Central memory CD8-positive, alpha-beta T cell (primary cell): Measurements from ENCODE around the gene GAS7.
"Not testable (repeated sequence)": the region's sequence is repeated elsewhere in the genome, so short reads cannot be mapped to it uniquely, and the experiment has no call there.

ENCODE experiments used
- ATAC-seq: fragments of 150-1000 bp; cut with Tn5 transposase; replicated peaks from 2 replicates; pipeline ENCODE4 v1.10.0; 2022; ENCODE audit warnings: mild to moderate bottlenecking, moderate FRiP score, moderate number of reproducible peaks; ENCODE audit not compliant: poor library complexity, severe bottlenecking; ENCODE audit errors: extremely low read depth
- DNase-seq, 2 donors: peaks; one replicate each; pipeline ENCODE4 v3.0.0; 2021; ENCODE audit warnings: low spot score in 2 of 2
- H3K27ac Mint-ChIP-seq: one replicate; pipeline ENCODE4 v1.8.0; 2022; ENCODE audit warnings: low read depth, mild to moderate bottlenecking, moderate library complexity, mixed read lengths
- H3K27me3 Mint-ChIP-seq: one replicate; pipeline ENCODE4 v1.8.0; 2022; ENCODE audit warnings: mixed read lengths
- H3K36me3 Mint-ChIP-seq: one replicate; pipeline ENCODE4 v1.8.0; 2022; ENCODE audit warnings: mild to moderate bottlenecking, moderate library complexity, mixed read lengths; ENCODE audit not compliant: insufficient read depth
- H3K4me1 Mint-ChIP-seq: one replicate; pipeline ENCODE4 v1.8.0; 2022; ENCODE audit warnings: mixed read lengths
- H3K4me3 Mint-ChIP-seq: one replicate; pipeline ENCODE4 v1.8.0; 2022; ENCODE audit warnings: mild to moderate bottlenecking, moderate library complexity, mixed read lengths
- H3K9me3 Mint-ChIP-seq: one replicate; pipeline ENCODE4 v1.8.0; 2022; ENCODE audit warnings: mixed read lengths

Gene GAS7

DNA sequence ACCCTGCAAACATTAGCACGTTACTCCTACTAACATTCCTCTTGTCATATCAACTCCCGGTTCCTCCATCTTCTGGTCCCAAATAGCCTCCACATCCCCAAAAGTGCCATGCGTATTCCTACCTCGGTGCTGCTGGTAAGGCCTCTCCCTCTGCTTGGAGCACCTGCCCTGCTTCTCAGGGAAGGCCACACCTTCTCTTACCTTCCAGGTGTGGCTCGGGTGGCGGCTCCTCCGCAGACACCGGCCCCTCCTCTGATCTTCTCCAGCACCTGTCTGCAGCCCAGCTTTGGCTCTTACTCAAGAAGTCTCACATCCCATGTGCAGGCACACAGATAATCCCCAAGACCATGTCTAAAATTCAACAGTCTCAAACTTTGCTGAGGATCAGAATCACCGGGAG lies 92.3 kb downstream of the GAS7 start:
- Mint-ChIP-seq H3K27ac (no peak overlapping the region), H3K36me3 (no peaks in the 10 kb centered on the region), H3K27me3 (no peaks in the 10 kb centered on the region), H3K4me3 (no peak overlapping the region), H3K4me1 (peaks cover 43% of the 10 kb centered on the region), H3K9me3 (no peaks in the 10 kb centered on the region)
- DNase-seq (no peak), ATAC-seq (no peak)

DNA sequence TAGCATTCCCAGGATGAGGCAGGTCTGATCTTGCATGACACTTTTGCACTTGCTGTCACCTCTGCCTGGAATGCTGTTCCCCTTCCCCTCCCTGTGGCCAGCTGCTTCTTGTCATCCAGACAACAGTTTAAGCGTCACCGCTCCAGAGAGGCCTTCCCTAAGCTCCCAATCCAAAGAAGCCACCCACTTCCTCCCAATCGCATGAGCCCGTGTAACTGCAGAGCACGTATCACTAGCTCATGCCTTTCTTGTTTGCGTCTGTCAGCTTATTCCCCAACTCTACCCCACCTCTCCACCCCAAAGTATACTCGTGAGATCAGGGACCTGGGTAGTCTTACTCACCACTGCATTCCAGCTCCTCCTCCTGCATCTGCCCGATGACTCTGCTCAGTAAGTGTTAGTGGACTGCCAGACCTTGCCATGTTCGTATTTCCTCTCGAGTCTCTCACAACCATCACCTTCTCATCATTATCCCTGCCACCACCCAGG lies 92.8 kb downstream of the GAS7 start:
- DNase-seq, result no peak

DNA sequence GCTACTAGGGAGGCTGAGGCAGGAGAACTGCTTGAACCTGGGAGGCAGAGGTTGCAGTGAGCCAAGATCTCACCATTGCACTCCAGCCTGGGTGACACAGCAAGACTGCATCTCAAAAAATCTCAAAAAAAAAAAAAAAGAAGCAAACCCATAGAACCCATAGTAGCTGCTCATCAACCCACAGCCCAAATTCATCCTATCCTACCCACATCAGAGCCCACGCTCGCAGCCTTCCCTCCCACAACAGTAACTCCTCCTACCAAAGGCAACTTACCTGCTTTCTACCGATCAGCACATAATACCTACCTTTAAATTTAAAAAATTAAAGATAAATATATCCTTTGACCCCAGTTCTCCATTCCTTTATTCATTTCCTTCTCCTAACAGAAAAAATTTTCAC lies 94.7 kb downstream of the GAS7 start:
- no peaks in the 10 kb centered on the region for H3K36me3 Mint-ChIP-seq
- DNase-seq (no peak), ATAC-seq (no peak)
- H3K27ac Mint-ChIP-seq, result no peak overlapping the region
- no peak overlapping the region for H3K4me3 Mint-ChIP-seq
- no peaks in the 10 kb centered on the region for H3K27me3 Mint-ChIP-seq
- H3K4me1 Mint-ChIP-seq, result peaks cover 41% of the 10 kb centered on the region
- no peaks in the 10 kb centered on the region for H3K9me3 Mint-ChIP-seq

More for the DNA sequence above, 92.8 kb downstream of the GAS7 start:
- H3K4me3 Mint-ChIP-seq, result no peak overlapping the region
- no peak for ATAC-seq
- H3K4me1 Mint-ChIP-seq, result peaks cover 43% of the 10 kb centered on the region
- no peaks in the 10 kb centered on the region for H3K9me3 Mint-ChIP-seq
- H3K27ac Mint-ChIP-seq, result no peak overlapping the region
- no peaks in the 10 kb centered on the region for H3K27me3 Mint-ChIP-seq
- H3K36me3 Mint-ChIP-seq, result no peaks in the 10 kb centered on the region

DNA sequence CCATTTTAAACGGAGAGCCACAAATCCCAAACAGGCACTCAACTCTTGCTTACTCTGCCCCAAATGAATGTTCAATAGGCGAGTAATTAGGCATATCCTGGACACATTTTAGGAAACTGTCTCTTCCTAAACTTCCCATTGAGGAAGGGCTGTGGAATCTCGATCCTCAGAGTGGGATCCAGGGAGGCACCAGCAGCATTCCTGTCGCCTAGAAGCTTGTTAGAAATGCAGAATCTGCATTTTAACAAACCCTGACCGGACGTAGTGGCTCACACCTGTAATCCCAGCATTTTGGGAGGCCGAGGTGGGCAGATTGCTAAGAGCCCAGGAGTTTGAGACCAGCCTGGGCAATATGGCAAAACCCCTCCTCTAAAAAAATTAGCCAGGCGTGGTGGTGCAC lies 95.6 kb downstream of the GAS7 start:
- no peak for DNase-seq
- H3K9me3 Mint-ChIP-seq, result no peaks in the 10 kb centered on the region
- no peak overlapping the region for H3K27ac Mint-ChIP-seq
- no peaks in the 10 kb centered on the region for H3K27me3 Mint-ChIP-seq
- H3K36me3 Mint-ChIP-seq, result no peaks in the 10 kb centered on the region
- no peak for ATAC-seq
- H3K4me1 Mint-ChIP-seq, result peaks cover 37% of the 10 kb centered on the region
- H3K4me3 Mint-ChIP-seq, result no peak overlapping the region

DNA sequence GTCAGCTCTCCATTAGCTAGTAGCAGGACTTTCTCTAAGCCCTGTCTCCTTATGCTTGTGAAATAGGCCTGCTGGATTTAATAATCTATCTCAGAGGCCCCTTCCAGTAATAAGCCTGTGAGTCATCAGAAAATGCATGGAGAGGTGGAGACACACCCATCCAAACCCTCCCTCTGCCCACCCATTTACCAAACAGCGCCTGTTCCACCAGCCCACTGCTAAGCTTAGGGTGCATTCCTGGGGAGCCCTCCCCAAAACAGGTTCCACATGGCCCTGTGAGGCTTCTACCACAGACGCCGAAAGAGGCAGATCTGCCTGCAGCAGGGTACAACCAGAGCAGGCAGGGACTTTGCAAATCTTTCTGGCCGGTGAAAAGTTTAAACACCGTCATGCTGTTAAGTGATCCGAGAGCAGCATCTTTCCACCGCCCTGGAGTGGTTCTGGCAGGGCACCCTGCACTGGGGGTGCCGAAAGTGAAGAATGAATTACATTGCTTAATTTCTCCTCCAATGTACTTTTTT lies 99.3 kb downstream of the GAS7 start:
- Mint-ChIP-seq H3K27ac (peak overlapping the region; percentile 61), H3K4me1 (peaks cover 26% of the 10 kb centered on the region), H3K4me3 (no peak overlapping the region), H3K36me3 (no peaks in the 10 kb centered on the region), H3K9me3 (no peaks in the 10 kb centered on the region), H3K27me3 (no peaks in the 10 kb centered on the region)
- DNase-seq, result no peak
- ATAC-seq, result no peak

DNA sequence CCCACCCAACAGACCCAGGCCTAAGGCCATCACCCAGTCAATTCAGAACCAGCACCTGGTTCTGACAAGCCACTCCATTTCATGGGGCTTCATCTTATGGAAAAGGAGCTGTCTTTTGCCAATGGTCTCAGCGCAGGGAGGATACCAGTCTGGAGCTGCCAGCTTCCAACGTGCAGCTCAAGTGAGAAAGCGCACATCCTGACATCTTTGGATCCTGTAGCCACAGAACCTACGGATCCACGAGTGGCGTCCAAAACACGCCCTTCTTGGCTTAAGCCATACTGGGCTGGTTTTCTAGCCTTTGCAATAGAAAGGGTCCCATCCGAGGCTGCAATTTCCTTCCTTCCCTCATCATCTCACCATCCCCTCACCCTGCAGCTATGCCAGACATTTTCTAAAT lies 101.8 kb downstream of the GAS7 start:
- H3K4me3 Mint-ChIP-seq, result no peak overlapping the region
- no peaks in the 10 kb centered on the region for H3K27me3 Mint-ChIP-seq
- peaks cover 22% of the 10 kb centered on the region for H3K4me1 Mint-ChIP-seq
- ATAC-seq (no peak), DNase-seq (no peak)
- peak overlapping the region; percentile 31 for H3K27ac Mint-ChIP-seq
- no peaks in the 10 kb centered on the region for H3K36me3 Mint-ChIP-seq
- no peaks in the 10 kb centered on the region for H3K9me3 Mint-ChIP-seq

DNA sequence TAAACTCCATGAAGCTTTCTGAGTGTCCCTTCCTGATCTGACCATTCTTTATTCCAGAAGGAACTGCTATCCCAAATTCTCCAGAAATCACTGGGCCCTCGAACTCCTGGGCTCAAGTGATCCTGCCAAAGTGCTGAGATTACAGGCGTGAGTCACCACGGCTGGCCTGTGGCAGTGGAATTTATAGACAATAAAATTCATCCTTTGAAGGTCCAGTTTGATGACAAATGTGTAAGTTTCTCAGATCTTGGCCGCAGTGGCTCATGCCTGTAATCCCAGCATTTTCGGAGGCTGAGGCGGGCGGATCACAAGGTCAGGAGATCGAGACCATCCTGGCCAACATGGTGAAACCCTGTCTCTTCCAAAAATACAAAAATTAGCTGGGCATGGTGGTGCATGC lies 103.1 kb downstream of the GAS7 start:
- not testable (repeated sequence) for DNase-seq, ATAC-seq, H3K9me3 Mint-ChIP-seq, H3K4me3 Mint-ChIP-seq, H3K27me3 Mint-ChIP-seq, H3K36me3 Mint-ChIP-seq
- H3K4me1 Mint-ChIP-seq, result peaks cover 19% of the 10 kb centered on the region
- peak overlapping the region; percentile 36 for H3K27ac Mint-ChIP-seq

DNA sequence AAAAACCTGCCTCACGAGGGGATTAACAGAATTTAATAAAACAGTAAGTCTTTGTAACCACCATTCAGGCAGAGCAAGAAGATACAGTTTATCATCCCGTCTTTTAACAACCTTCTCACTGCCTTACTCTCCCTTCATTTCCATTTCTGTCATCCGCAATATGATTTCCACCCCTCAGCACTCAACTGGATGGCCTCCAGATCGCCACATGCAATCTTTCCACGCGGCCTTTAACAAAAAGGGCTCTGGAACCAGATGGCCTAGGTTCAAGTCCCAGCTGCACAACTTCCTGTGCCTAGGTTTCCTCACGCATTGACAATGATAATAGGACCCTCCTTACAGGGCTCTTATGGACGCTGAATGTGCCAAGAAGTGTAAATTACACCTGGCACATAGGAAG lies 103.6 kb downstream of the GAS7 start:
- no peaks in the 10 kb centered on the region for H3K27me3 Mint-ChIP-seq
- no peak for DNase-seq
- no peak overlapping the region for H3K4me3 Mint-ChIP-seq
- ATAC-seq, result no peak
- peak overlapping the region; percentile 36 for H3K27ac Mint-ChIP-seq
- H3K36me3 Mint-ChIP-seq, result no peaks in the 10 kb centered on the region
- H3K9me3 Mint-ChIP-seq, result no peaks in the 10 kb centered on the region
- peaks cover 17% of the 10 kb centered on the region for H3K4me1 Mint-ChIP-seq

DNA sequence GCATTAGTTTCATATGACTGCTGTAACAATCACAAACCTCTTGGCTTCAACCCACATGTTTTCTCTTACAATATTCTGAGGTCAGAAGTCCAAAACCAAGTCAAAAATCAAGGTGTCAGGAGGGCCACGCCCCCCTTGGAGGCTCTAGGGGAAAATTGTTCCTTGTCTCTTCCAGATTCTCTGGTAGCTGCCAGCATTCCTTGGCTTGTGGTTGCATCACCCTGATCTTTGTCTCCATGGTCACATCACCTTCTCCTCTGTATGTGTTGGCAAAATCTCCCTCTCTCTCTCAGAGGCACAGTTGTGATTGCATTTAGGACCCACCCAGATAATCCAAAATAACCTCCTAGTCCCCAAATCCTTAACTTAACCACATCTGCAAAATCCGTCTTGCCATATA lies 105.8 kb downstream of the GAS7 start:
- Mint-ChIP-seq H3K36me3 (peaks cover 1% of the 10 kb centered on the region), H3K27ac (no peak overlapping the region), H3K4me3 (no peak overlapping the region), H3K4me1 (peaks cover 18% of the 10 kb centered on the region), H3K27me3 (no peaks in the 10 kb centered on the region), H3K9me3 (no peaks in the 10 kb centered on the region)
- ATAC-seq, result no peak
- no peak for DNase-seq

DNA sequence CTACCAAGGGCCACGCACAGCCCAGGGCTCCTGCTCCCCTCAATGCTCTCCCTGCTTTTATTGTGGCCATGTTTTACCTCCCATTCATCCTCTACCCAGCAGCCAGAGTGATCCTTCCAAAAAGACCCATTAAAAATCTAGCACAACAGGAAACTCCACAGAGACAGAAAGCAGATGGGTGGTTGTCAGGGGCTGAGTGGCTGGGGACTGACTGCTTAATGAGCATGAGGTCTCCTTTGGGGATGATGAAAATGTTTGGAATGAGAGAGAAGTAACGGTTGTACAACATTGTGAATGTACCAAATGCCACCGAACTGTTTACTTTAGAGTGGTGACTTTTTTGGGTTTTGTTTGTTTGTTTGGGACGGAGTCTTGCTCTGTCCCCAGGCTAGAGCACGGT lies 107.4 kb downstream of the GAS7 start:
- DNase-seq (no peak), ATAC-seq (no peak)
- H3K4me3 Mint-ChIP-seq, result no peak overlapping the region
- H3K36me3 Mint-ChIP-seq, result peaks cover 1% of the 10 kb centered on the region
- peak overlapping the region; percentile 5 for H3K27ac Mint-ChIP-seq
- no peaks in the 10 kb centered on the region for H3K9me3 Mint-ChIP-seq
- peaks cover 24% of the 10 kb centered on the region for H3K4me1 Mint-ChIP-seq
- no peaks in the 10 kb centered on the region for H3K27me3 Mint-ChIP-seq

DNA sequence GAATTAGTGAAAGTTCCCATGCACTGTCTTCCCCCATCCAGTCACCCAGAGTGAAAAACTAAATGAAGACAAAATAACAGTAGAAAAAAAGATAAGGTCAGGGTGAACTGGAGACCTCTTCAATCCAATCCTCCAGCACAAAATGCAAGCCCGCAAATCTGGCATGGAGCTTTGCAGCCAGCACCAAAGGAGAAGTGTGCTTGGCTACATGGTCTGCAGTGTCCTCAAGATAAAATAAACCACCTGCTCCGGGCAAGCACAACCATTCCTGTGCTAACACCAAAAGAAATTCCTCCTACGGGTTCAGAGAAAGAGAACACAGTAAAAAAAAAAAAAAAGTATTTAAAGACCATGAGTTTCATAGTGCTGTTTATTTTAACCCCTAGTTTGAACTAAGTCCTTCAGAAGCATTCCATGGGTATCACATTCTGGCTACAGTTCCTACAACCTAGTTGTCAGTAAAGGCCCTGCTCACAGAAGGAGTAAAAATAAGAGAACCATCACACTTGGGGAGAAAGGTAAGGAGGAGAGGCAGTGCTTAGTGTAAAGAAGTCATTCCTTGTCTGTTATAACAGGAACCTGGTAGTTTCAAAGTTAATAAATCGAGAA lies 109.1 kb downstream of the GAS7 start:
- no peaks in the 10 kb centered on the region for H3K27me3 Mint-ChIP-seq
- H3K36me3 Mint-ChIP-seq, result peaks cover 1% of the 10 kb centered on the region
- H3K27ac Mint-ChIP-seq, result peak overlapping the region; percentile 47
- no peak for DNase-seq
- no peak for ATAC-seq
- peaks cover 22% of the 10 kb centered on the region for H3K4me1 Mint-ChIP-seq
- no peaks in the 10 kb centered on the region for H3K9me3 Mint-ChIP-seq
- H3K4me3 Mint-ChIP-seq, result no peak overlapping the region

DNA sequence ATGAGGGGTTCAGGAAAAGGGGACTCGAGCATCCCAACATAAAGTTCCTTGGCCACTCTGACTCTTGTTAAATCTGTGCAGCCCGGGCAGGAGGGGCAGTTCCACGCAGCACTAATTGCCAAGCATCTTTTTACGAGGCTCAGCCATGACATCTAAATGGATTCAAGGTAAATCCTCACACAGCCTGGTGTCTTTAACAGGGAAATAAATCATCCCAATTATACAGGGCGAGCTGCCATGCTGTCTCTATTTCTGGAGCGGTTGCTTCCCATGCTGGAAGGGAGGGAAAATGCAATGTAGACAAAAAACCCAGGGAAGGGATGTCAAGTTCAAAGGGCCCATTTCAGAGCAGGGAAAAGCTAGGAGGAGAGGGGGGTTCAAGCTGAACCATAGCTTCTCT lies 110.0 kb downstream of the GAS7 start:
- no peak overlapping the region for H3K27ac Mint-ChIP-seq
- peaks cover 22% of the 10 kb centered on the region for H3K4me1 Mint-ChIP-seq
- ATAC-seq (no peak), DNase-seq (no peak)
- no peak overlapping the region for H3K4me3 Mint-ChIP-seq
- peaks cover 1% of the 10 kb centered on the region for H3K36me3 Mint-ChIP-seq
- H3K27me3 Mint-ChIP-seq, result no peaks in the 10 kb centered on the region
- no peaks in the 10 kb centered on the region for H3K9me3 Mint-ChIP-seq

DNA sequence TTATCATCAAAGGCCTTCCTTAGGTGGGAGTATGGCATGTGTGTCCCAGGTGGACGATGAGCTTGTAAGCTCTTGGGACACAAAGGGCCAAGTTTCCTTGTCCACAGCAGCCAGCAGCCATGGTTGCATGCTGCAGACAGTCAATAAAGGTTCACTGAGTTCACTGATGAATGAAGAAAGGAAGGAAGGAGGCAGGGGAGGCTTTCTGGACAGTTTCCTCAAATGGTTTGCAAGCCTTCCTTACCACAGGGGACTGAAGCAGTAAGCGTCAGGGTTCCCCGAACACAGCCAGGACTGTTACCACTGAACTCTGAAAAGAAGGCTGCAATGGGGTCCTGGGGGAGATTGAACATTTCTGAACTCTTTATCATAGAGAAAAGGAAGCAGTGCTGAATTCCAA lies 111.1 kb downstream of the GAS7 start:
- DNase-seq (no peak), ATAC-seq (no peak)
- H3K9me3 Mint-ChIP-seq, result no peaks in the 10 kb centered on the region
- peaks cover 28% of the 10 kb centered on the region for H3K4me1 Mint-ChIP-seq
- no peaks in the 10 kb centered on the region for H3K27me3 Mint-ChIP-seq
- no peak overlapping the region for H3K4me3 Mint-ChIP-seq
- H3K27ac Mint-ChIP-seq, result peak overlapping the region; percentile 76
- H3K36me3 Mint-ChIP-seq, result peaks cover 1% of the 10 kb centered on the region
